ENCODE data around the gene AQP2.

DNA sequence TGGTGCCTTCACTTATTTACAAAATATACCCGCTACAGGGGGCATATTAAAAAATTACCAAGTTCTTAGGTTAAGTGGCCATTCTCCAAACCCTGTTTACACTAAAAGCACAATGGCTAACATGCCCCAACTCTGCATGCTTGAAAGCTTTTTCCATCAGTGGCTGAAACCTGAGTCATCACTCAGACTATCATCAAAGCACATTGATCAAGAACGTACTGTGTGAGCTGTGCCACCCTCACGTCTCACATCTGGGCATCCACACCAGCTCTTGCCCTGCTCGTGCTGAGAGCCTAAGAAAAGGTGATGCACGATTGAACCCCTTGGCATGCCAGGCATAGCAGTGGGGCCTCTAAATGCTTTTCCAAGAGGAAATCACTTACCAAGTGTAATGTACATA, 35.4 kb downstream of the AQP2 start:
- TF ChIP-seq, protein P1, sequence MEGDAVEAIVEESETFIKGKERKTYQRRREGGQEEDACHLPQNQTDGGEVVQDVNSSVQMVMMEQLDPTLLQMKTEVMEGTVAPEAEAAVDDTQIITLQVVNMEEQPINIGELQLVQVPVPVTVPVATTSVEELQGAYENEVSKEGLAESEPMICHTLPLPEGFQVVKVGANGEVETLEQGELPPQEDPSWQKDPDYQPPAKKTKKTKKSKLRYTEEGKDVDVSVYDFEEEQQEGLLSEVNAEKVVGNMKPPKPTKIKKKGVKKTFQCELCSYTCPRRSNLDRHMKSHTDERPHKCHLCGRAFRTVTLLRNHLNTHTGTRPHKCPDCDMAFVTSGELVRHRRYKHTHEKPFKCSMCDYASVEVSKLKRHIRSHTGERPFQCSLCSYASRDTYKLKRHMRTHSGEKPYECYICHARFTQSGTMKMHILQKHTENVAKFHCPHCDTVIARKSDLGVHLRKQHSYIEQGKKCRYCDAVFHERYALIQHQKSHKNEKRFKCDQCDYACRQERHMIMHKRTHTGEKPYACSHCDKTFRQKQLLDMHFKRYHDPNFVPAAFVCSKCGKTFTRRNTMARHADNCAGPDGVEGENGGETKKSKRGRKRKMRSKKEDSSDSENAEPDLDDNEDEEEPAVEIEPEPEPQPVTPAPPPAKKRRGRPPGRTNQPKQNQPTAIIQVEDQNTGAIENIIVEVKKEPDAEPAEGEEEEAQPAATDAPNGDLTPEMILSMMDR (IDR thresholded peaks at IDR 0.05 in 4 of 5, conservative IDR thresholded peaks at IDR 0.05 in 1 of 5): no peak
- no peak for TF ChIP-seq POLR2A (IDR thresholded peaks at IDR 0.05)
